Spleen (tissue), 11 donors: ENCODE results near the gene CSF3R. TPM values are rescaled to one million over a fixed set of nuclear protein-coding genes. Genes with fewer than 3 reads are reported as not detected.
"Not testable (repeated sequence)": the region's sequence is repeated elsewhere in the genome, so short reads cannot be mapped to it uniquely, and the experiment has no call there.

ENCODE experiments used
- DNase-seq: peaks from one replicate; pipeline ENCODE4 v3.0.0-alpha.2; 2020
- H3K27ac ChIP-seq, 8 donors: fragments of 200-600 bp; sonication (generic) in 7 of 8; 1 replicate in 4 of 8; 2 replicates in 4 of 8; pipeline versions ENCODE4 v1.5.0 to v1.8.0; 2016 to 2021; ENCODE audit warnings: inconsistent platforms in 4 of 8, mild to moderate bottlenecking in 4 of 8, moderate library complexity in 1 of 8
- H3K27me3 ChIP-seq, 7 donors: fragments of 200-600 bp; sonication (generic) in 6 of 7; replicated peaks in 1 of 7; 1 replicate in 4 of 7; 2 replicates in 3 of 7; pipeline versions ENCODE4 v1.5.0 to v1.8.0; 2016 to 2021; ENCODE audit warnings: inconsistent platforms in 3 of 7, mild to moderate bottlenecking in 1 of 7
- H3K36me3 ChIP-seq, 6 donors: fragments of 200-600 bp; sonication (generic) in 5 of 6; 1 replicate in 4 of 6; 2 replicates in 2 of 6; pipeline versions ENCODE4 v1.5.0 to v1.8.0; 2016 to 2021; ENCODE audit warnings: inconsistent platforms in 2 of 6
- H3K4me1 ChIP-seq, 6 donors: fragments of 200-600 bp; sonication (generic) in 5 of 6; 1 replicate in 3 of 6; 2 replicates in 3 of 6; pipeline versions ENCODE4 v1.5.0 to v1.8.0; 2016 to 2021; ENCODE audit warnings: inconsistent platforms in 3 of 6
- H3K4me3 ChIP-seq, 8 donors: fragments of 200-600 bp; sonication (generic) in 7 of 8; 1 replicate in 4 of 8; 2 replicates in 4 of 8; pipeline versions ENCODE4 v1.5.0 to v1.8.0; 2016 to 2021; ENCODE audit warnings: inconsistent platforms in 4 of 8, mild to moderate bottlenecking in 4 of 8, moderate library complexity in 2 of 8
- H3K9me3 ChIP-seq, 8 donors: fragments of 200-600 bp; sonication (generic) in 7 of 8; 1 replicate in 4 of 8; 2 replicates in 4 of 8; pipeline versions ENCODE4 v1.5.0 to v1.8.0; 2016 to 2021; ENCODE audit warnings: inconsistent platforms in 4 of 8
- CTCF ChIP-seq, 11 experiments: fragments of 200-600 bp in 7 of 11; fragments of 450-650 bp in 4 of 11; sonication (generic) in 4 of 11; IDR thresholded peaks in 8 of 11; conservative IDR thresholded peaks in 3 of 11; 1 replicate in 7 of 11; 2 replicates in 4 of 11; pipeline versions ENCODE4 v1.4.0 to v1.8.0; 2016 to 2021; ENCODE audit warnings: antibody characterized with exemption in 11 of 11, inconsistent platforms in 4 of 11, mild to moderate bottlenecking in 1 of 11
- POLR2A ChIP-seq, 3 donors: fragments of 450-650 bp; IDR thresholded peaks; one replicate each; pipeline ENCODE4 v1.5.1; 2017; ENCODE audit warnings: antibody characterized with exemption in 3 of 3, mild to moderate bottlenecking in 1 of 3
- POLR2AphosphoS5 ChIP-seq, 3 donors: sonication (generic); formaldehyde crosslinking; IDR thresholded peaks; one replicate each; pipeline ENCODE4 v1.5.1; 2017; ENCODE audit warnings: antibody characterized with exemption in 3 of 3
- WGBS, 5 donors: extraction: QIAGEN DNeasy Blood & Tissue Kit in 3 of 5; methylation state at CpG; one replicate each; pipeline versions ENCODE4 v1.1.5 to v1.1.7; 2013 to 2018; 5-methylcytosine and 5-hydroxymethylcytosine counted together
- intact Hi-C: fragments of 100-400 bp; cut with DNase I; formaldehyde crosslinking; loops from one replicate; pipeline ENCODE4 v1.15.0; 2023; ENCODE audit warnings: low total_unique reads
- polyA plus RNA-seq, 3 donors: library from polyadenylated mRNA; stranded (reverse); fragments of 200-250 nt; gene quantifications; one replicate each; pipeline ENCODE4 v1.2.1, GENCODE V29; 2013
- total RNA-seq, 7 donors: library from RNA; depleted of rRNA in 3 of 7; stranded (reverse); fragments of >200 nt in 3 of 7; fragmentation: NEBNext Ultra II Directional in 4 of 7; extraction: Animal tissue kit (Norgen Biotek cat#: 25700) in 4 of 7; gene quantifications; one replicate each; pipeline versions ENCODE4 v1.1.0 to v1.2.1, GENCODE V29; 2016 to 2021
- donor health status: healthy with polysubstance abuse.
- donor health status: DM: no; HTN: no; CAD: no; lungs with moderate emphysema.
- donor health status: DM: no; HTN: no; CAD: no.
- donor health status: Bipolar disorder and iron deficiency.
- donor health status: healthy.
- donor health status: DM: no; HTN: no; CAD: no.
- donor health status: DM: yes; HTN: yes; CAD: no.

The CSF3R gene
- total and polyA plus RNA-seq, 10 donors, result 8.9 to 795 (median 220) TPM

GRCh38 chr1:36481091-36481490 is 1.6 kb downstream of the CSF3R start:
- Histone ChIP-seq H3K4me1 (peaks cover 0 to 48% (median 12%) of the 10 kb centered on the region in 6 donors), H3K27me3 (peaks cover 0 to 7% (median 0%) of the 10 kb centered on the region in 7 donors), H3K36me3 (peaks cover 0 to 51% (median 0%) of the 10 kb centered on the region in 6 donors), H3K9me3 (no peaks in the 10 kb centered on the region), H3K27ac (peak overlapping the region in 5 of 8 donors; percentile 72 to 92 (median 91)), H3K4me3 (peak overlapping the region in 7 of 8 donors; percentile 17 to 64 (median 28))
- peak; percentile 73 for DNase-seq
- intact Hi-C loops, result no loop called here
- 66 to 87% (median 79%) methylated on average over 6 of the region's 6 CpGs for WGBS, 5 donors
- TF ChIP-seq POLR2AphosphoS5 (IDR thresholded peaks at IDR 0.05), result no peak
- no peak for TF ChIP-seq POLR2A (IDR thresholded peaks at IDR 0.05)
- TF ChIP-seq CTCF (IDR thresholded peaks at IDR 0.05 in 8 of 11, conservative IDR thresholded peaks at IDR 0.05 in 3 of 11), result no peak

GRCh38 chr1:36480161-36480560 is 2.6 kb downstream of the CSF3R start:
- H3K4me1 ChIP-seq, result peaks cover 0 to 39% (median 6%) of the 10 kb centered on the region in 6 donors
- no peak for TF ChIP-seq POLR2A (IDR thresholded peaks at IDR 0.05)
- TF ChIP-seq CTCF (IDR thresholded peaks at IDR 0.05 in 8 of 11, conservative IDR thresholded peaks at IDR 0.05 in 3 of 11), result no peak
- TF ChIP-seq POLR2AphosphoS5 (IDR thresholded peaks at IDR 0.05), result no peak
- peak; percentile 51 for DNase-seq
- no peaks in the 10 kb centered on the region for H3K9me3 ChIP-seq
- H3K27ac ChIP-seq, result peak overlapping the region in 5 of 8 donors; percentile 9 to 92 (median 91)
- peaks cover 0 to 61% (median 0%) of the 10 kb centered on the region in 6 donors for H3K36me3 ChIP-seq
- H3K4me3 ChIP-seq, result peak overlapping the region in 4 of 8 donors; percentile 11 to 64 (median 36)
- intact Hi-C loops, result no loop called here
- 66 to 88% (median 79%) methylated on average over 2 of the region's 2 CpGs; no CpG with 5 or more reads in 1 of the 5 donors for WGBS, 5 donors
- peaks cover 0 to 7% (median 0%) of the 10 kb centered on the region in 7 donors for H3K27me3 ChIP-seq

DNA sequence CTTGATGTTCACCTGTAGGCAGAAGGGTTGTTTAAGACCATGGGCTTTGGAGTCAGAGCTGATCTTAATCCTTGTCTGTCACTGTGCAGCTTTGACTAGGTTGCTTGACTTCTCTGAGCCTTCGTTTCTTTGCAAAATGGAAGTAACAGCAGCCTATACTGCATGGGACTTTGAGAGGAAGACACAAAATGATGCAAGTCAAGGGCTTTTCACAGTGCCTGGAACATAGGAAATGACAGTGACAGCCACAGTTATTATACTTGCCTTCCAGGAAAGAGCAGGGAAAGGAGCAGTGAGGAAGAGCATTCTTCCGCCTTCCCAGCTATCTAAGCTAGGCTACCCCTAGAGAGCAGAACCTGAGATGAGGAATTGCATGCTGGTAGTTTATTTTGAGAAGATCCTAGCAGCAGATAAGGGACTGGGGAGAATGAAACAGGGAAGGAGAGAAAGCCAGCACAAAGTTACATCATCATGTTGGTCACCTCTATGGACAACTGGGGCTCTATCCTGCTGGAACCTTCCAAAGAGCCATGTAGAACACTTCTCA is 3.1 kb downstream of the CSF3R start:
- intact Hi-C loops, result no loop called here
- H3K27me3 ChIP-seq, result peaks cover 0 to 7% (median 0%) of the 10 kb centered on the region in 7 donors
- no peaks in the 10 kb centered on the region for H3K9me3 ChIP-seq
- peaks cover 0 to 66% (median 0%) of the 10 kb centered on the region in 6 donors for H3K36me3 ChIP-seq
- H3K4me3 ChIP-seq, result peak overlapping the region in 4 of 8 donors; percentile 11 to 64 (median 36)
- H3K27ac ChIP-seq, result peak overlapping the region in 6 of 8 donors; percentile 9 to 92 (median 88)
- 55 to 82% (median 64%) methylated on average over 2 of the region's 2 CpGs for WGBS, 5 donors
- H3K4me1 ChIP-seq, result peaks cover 0 to 34% (median 6%) of the 10 kb centered on the region in 6 donors
- no peak for TF ChIP-seq CTCF (IDR thresholded peaks at IDR 0.05 in 8 of 11, conservative IDR thresholded peaks at IDR 0.05 in 3 of 11)
- TF ChIP-seq POLR2AphosphoS5 (IDR thresholded peaks at IDR 0.05), result peak in 1 of 3 donors; percentile 31
- no peak for DNase-seq

- H3K27me3 ChIP-seq, H3K4me3 ChIP-seq, intact Hi-C loops, H3K27ac ChIP-seq, H3K9me3 ChIP-seq: not testable (repeated sequence)
- Histone ChIP-seq H3K4me1 (peaks cover 0 to 23% (median 2%) of the 10 kb centered on the region in 6 donors), H3K36me3 (peaks cover 0 to 86% (median 0%) of the 10 kb centered on the region in 6 donors)
- peak; percentile 44 for DNase-seq
- WGBS, 5 donors, result 78 to 95% (median 92%) methylated on average over 13 of the region's 13 CpGs
- peak in 1 of 3 donors; percentile 38 for TF ChIP-seq POLR2AphosphoS5 (IDR thresholded peaks at IDR 0.05)
Observed at GRCh38 chr1:36477615-36478014, 5.1 kb downstream of the CSF3R start.
